Left renal cortex interstitium (tissue), 4 donors: Measurements from ENCODE around the gene ARL14EPL. TPM values are rescaled to one million over a fixed set of nuclear protein-coding genes. Genes with fewer than 3 reads are reported as not detected.
A peak's percentile ranks its signal among the peaks of the same experiment; 100 is the strongest.
"Not testable (repeated sequence)": the region's sequence is repeated elsewhere in the genome, so short reads cannot be mapped to it uniquely, and the experiment has no call there.

Experiments used
- DNase-seq, 4 donors: peaks; one replicate each; pipeline ENCODE4 v3.0.0-alpha.2; 2013; ENCODE audit warnings: low read depth in 4 of 4, low spot score in 2 of 4, missing footprints in 1 of 4
- polyA plus RNA-seq, 4 donors: library from polyadenylated mRNA; unstranded; fragments of 120-200 nt; gene quantifications; one replicate each; pipeline ENCODE4 v1.2.1, GENCODE V29; 2013; ENCODE audit not compliant: insufficient read length in 4 of 4

ARL14EPL gene
- polyA plus RNA-seq, 4 donors: not detected

- DNase-seq: no peak
Observed at GRCh38 chr5:116046261-116046660, 14.0 kb downstream of the ARL14EPL start.

- DNase-seq: no peak
Observed at GRCh38 chr5:116046823-116047222, 14.6 kb downstream of the ARL14EPL start.

- no peak for DNase-seq
Observed at GRCh38 chr5:116058346-116058936, 26.2 kb downstream of the ARL14EPL start.

- no peak for DNase-seq
Observed at GRCh38 chr5:116062352-116062751, 30.1 kb downstream of the ARL14EPL start.

- no peak for DNase-seq
Observed at GRCh38 chr5:116063950-116064349, 31.7 kb downstream of the ARL14EPL start.

GRCh38 chr5:116068028-116068632 lies 35.9 kb downstream of the ARL14EPL start:
- DNase-seq: peak in 2 of 4 donors; percentile 31 to 34

- no peak for DNase-seq
Observed at GRCh38 chr5:116071211-116071610, 38.9 kb downstream of the ARL14EPL start.

- no peak for DNase-seq
Observed at GRCh38 chr5:116075191-116075831, 43.0 kb downstream of the ARL14EPL start.

- DNase-seq: no peak
Observed at GRCh38 chr5:116076496-116076895, 44.2 kb downstream of the ARL14EPL start.

GRCh38 chr5:116078199-116078598 lies 45.9 kb downstream of the ARL14EPL start:
- DNase-seq: no peak

GRCh38 chr5:116084287-116084691 lies 52.0 kb downstream of the ARL14EPL start:
- peak in 2 of 4 donors; percentile 21 to 41 for DNase-seq

- peak; percentile 62 to 84 (median 78) for DNase-seq
Observed at GRCh38 chr5:116084871-116085715, 52.8 kb downstream of the ARL14EPL start, which contains the start of gene COMMD10. Gene COMMD10 (plus strand): TSS chr5:116085025.

GRCh38 chr5:116086309-116086708 lies 54.0 kb downstream of the ARL14EPL start:
- not testable (repeated sequence) for DNase-seq

- no peak for DNase-seq
Observed at GRCh38 chr5:116088062-116088461, 55.8 kb downstream of the ARL14EPL start.

- no peak for DNase-seq
Observed at GRCh38 chr5:116090302-116090701, 58.0 kb downstream of the ARL14EPL start.

- no peak for DNase-seq
Observed at GRCh38 chr5:116091416-116091815, 59.1 kb downstream of the ARL14EPL start.

- no peak for DNase-seq
Observed at GRCh38 chr5:116097301-116097700, 65.0 kb downstream of the ARL14EPL start.

- no peak for DNase-seq
Observed at GRCh38 chr5:116098998-116099397, 66.7 kb downstream of the ARL14EPL start.

GRCh38 chr5:116104941-116105340 lies 72.7 kb downstream of the ARL14EPL start:
- DNase-seq: not testable (repeated sequence)
